A673 (cell line): ENCODE results near the gene WDR20. TPM values are rescaled to one million over a fixed set of nuclear protein-coding genes. Genes with fewer than 3 reads are reported as not detected.

Source experiments
- BruUV-seq: library from RNA; stranded (reverse); fragments of 400-500 nt; replicated peaks from 2 replicates; lab custom pipeline; 2021; lab: Mats Ljungman, UMichigan
- CTCF ChIA-PET: fragments of 300-600 bp; sonication (Branson Sonifier 250); formaldehyde crosslinking; loops from one replicate; lab custom pipeline; 2022; ENCODE audit warnings: antibody characterized with exemption; lab: Charles Lee
- POLR2A ChIA-PET: fragments of 300-600 bp; sonication (Branson Sonifier 250); formaldehyde crosslinking; loops from one replicate; lab custom pipeline; 2022; ENCODE audit warnings: antibody characterized with exemption; ENCODE audit not compliant: low non-redundant PET; lab: Charles Lee
- DNase-seq: peaks from one replicate; pipeline ENCODE4 v3.0.0-alpha.2; 2015; ENCODE audit warnings: low spot score
- H3K27ac ChIP-seq: fragments of 200-600 bp; sonication (generic); 2 replicates; pipeline ENCODE4 v1.5.1; 2016; ENCODE audit warnings: mixed run types, low read depth, mild to moderate bottlenecking, mixed read lengths, antibody characterized with exemption, low read length; ENCODE audit not compliant: poor library complexity, severe bottlenecking
- H3K27me3 ChIP-seq: fragments of 200-600 bp; sonication (generic); replicated peaks from 2 replicates; pipeline ENCODE4 v1.6.1; 2017; ENCODE audit warnings: mixed run types, low read depth, mild to moderate bottlenecking, mixed read lengths, antibody characterized with exemption, low read length; ENCODE audit not compliant: insufficient read depth, poor library complexity
- H3K36me3 ChIP-seq: fragments of 200-600 bp; sonication (generic); 2 replicates; pipeline ENCODE4 v1.6.1; 2016; ENCODE audit warnings: mixed run types, mild to moderate bottlenecking, mixed read lengths, antibody characterized with exemption, low read length; ENCODE audit not compliant: insufficient read depth, poor library complexity, severe bottlenecking
- H3K4me1 ChIP-seq: fragments of 200-600 bp; sonication (generic); 2 replicates; pipeline ENCODE4 v1.6.1; 2017; ENCODE audit warnings: mixed run types, mild to moderate bottlenecking, mixed read lengths, antibody characterized with exemption, low read length; ENCODE audit not compliant: insufficient read depth, poor library complexity, severe bottlenecking
- H3K4me3 ChIP-seq: fragments of 200-600 bp; sonication (generic); 2 replicates; pipeline ENCODE4 v1.5.1; 2016; ENCODE audit warnings: low read depth, mixed run types, mild to moderate bottlenecking, mixed read lengths, low read length; ENCODE audit not compliant: poor library complexity, severe bottlenecking
- H3K9me3 ChIP-seq: fragments of 200-600 bp; sonication (generic); 2 replicates; pipeline ENCODE4 v1.6.1; 2016; ENCODE audit warnings: mixed run types, low read depth, mild to moderate bottlenecking, mixed read lengths, antibody characterized with exemption, low read length; ENCODE audit not compliant: poor library complexity, severe bottlenecking
- CTCF ChIP-seq: fragments of 300-800, 200-600 bp; sonication (generic); conservative IDR thresholded peaks from 2 replicates; pipeline ENCODE4 v1.5.1; 2017; ENCODE audit warnings: low read depth, mild to moderate bottlenecking, antibody characterized with exemption, low read length, moderate library complexity, mixed read lengths
- EZH2 ChIP-seq: fragments of 200-600 bp; sonication (generic); IDR thresholded peaks from 2 replicates; pipeline ENCODE4 v1.6.1; 2017; ENCODE audit warnings: borderline replicate concordance, low read depth, mild to moderate bottlenecking, mixed read lengths, antibody characterized with exemption, low read length; ENCODE audit not compliant: poor library complexity, severe bottlenecking
- intact Hi-C: fragments of 100-400 bp; cut with micrococcal nuclease; formaldehyde crosslinking; loops from one replicate; pipeline ENCODE4 v1.10.0; 2022; ENCODE audit not compliant: unreplicated experiment
- total RNA-seq: library from RNA; stranded (reverse); gene quantifications from 2 replicates; pipeline ENCODE4 v1.2.3, GENCODE V29; 2021

WDR20 gene
- total RNA-seq, 1 experiment from 2014 or later = 28.3 TPM

DNA sequence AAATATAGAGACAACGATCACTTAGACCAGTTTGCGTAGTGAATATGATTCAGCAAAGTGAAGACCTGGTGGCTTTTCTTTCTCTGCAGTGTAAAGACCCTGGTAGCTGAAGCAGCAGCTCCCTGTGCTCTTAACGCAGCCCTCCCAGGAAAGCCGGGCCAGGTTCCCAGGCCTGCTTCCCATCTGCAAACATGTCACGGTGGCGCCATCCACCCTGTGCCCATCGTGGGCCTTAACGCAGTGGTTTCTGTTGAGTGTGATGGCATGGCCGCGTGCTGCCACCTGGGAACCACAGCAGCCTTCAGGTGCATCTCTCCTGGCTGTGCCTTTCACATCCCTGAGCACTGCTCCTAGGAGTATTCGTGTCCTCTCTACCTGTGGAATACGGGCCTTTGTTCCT, 71.5 kb downstream of the WDR20 start:
- Histone ChIP-seq H3K4me3 (no peak overlapping the region), H3K27me3 (no peaks in the 10 kb centered on the region), H3K36me3 (peaks cover 13% of the 10 kb centered on the region), H3K4me1 (peaks cover 7% of the 10 kb centered on the region), H3K9me3 (no peaks in the 10 kb centered on the region), H3K27ac (no peak overlapping the region)
- BruUV-seq = no TSS peak
- DNase-seq = no peak
- CTCF ChIA-PET = no interaction called here
- TF ChIP-seq CTCF = no peak
- TF ChIP-seq EZH2 = no peak
- intact Hi-C loops = no loop called here
- POLR2A ChIA-PET = no interaction called here

- intact Hi-C loops = no loop called here
- Histone ChIP-seq H3K27ac (no peak overlapping the region), H3K36me3 (peaks cover 13% of the 10 kb centered on the region), H3K9me3 (no peaks in the 10 kb centered on the region), H3K4me3 (no peak overlapping the region), H3K27me3 (no peaks in the 10 kb centered on the region), H3K4me1 (peaks cover 7% of the 10 kb centered on the region)
- CTCF ChIA-PET = no interaction called here
- TF ChIP-seq EZH2 (no peak), CTCF (no peak)
- DNase-seq = no peak
- no TSS peak for BruUV-seq
- POLR2A ChIA-PET = no interaction called here
Observed at GRCh38 chr14:102212356-102212755, 72.7 kb downstream of the WDR20 start.

- ChIA-PET POLR2A (no interaction called here), CTCF (no interaction called here)
- Histone ChIP-seq H3K4me1 (peaks cover 7% of the 10 kb centered on the region), H3K27me3 (no peaks in the 10 kb centered on the region), H3K36me3 (peaks cover 13% of the 10 kb centered on the region), H3K27ac (no peak overlapping the region), H3K9me3 (no peaks in the 10 kb centered on the region), H3K4me3 (no peak overlapping the region)
- no peak for DNase-seq
- TF ChIP-seq CTCF (no peak), EZH2 (no peak)
- BruUV-seq = no TSS peak
- intact Hi-C loops = no loop called here
Observed at GRCh38 chr14:102212845-102213244, 73.1 kb downstream of the WDR20 start.
